HG03064 (cell line): Measurements from ENCODE around the gene POLR2A.
"Not testable (repeated sequence)": the region's sequence is repeated elsewhere in the genome, so short reads cannot be mapped to it uniquely, and the experiment has no call there.

Experiments
- ATAC-seq: cut with Tn5 transposase; IDR thresholded peaks from one replicate; pipeline ENCODE4 v1.9.1; 2021; ENCODE audit warnings: low read depth; ENCODE audit not compliant: unreplicated experiment

POLR2A gene

GRCh38 chr17:7459961-7460545 is 24.1 kb upstream of the POLR2A start:
- ATAC-seq, result no peak

- ATAC-seq, result no peak
Observed at GRCh38 chr17:7460850-7461660, 23.1 kb upstream of the POLR2A start.

GRCh38 chr17:7462474-7463371 is 21.4 kb upstream of the POLR2A start:
- ATAC-seq, result no peak

GRCh38 chr17:7463372-7463846 is 20.8 kb upstream of the POLR2A start:
- ATAC-seq, result no peak

- ATAC-seq, result no peak
Observed at GRCh38 chr17:7464081-7464480, 20.1 kb upstream of the POLR2A start.

GRCh38 chr17:7465597-7466275 is 18.4 kb upstream of the POLR2A start:
- no peak for ATAC-seq

- ATAC-seq, result no peak
Observed at GRCh38 chr17:7466318-7466638, 17.9 kb upstream of the POLR2A start.

- ATAC-seq, result no peak
Observed at GRCh38 chr17:7466639-7467341, 17.4 kb upstream of the POLR2A start.

- no peak for ATAC-seq
Observed at GRCh38 chr17:7467498-7467897, 16.7 kb upstream of the POLR2A start.

GRCh38 chr17:7468290-7468689 is 15.9 kb upstream of the POLR2A start:
- ATAC-seq, result no peak

- no peak for ATAC-seq
Observed at GRCh38 chr17:7468804-7469389, 15.3 kb upstream of the POLR2A start.

GRCh38 chr17:7469843-7470242 is 14.3 kb upstream of the POLR2A start:
- ATAC-seq, result not testable (repeated sequence)

GRCh38 chr17:7470457-7470973 is 13.7 kb upstream of the POLR2A start:
- not testable (repeated sequence) for ATAC-seq

GRCh38 chr17:7471729-7472128 is 12.4 kb upstream of the POLR2A start:
- ATAC-seq, result no peak

GRCh38 chr17:7474767-7475166 is 9.4 kb upstream of the POLR2A start:
- ATAC-seq, result not testable (repeated sequence)

GRCh38 chr17:7475764-7476422 is 8.3 kb upstream of the POLR2A start:
- no peak for ATAC-seq

- ATAC-seq, result no peak
Observed at GRCh38 chr17:7476494-7476893, 7.7 kb upstream of the POLR2A start.

GRCh38 chr17:7476951-7477350 is 7.2 kb upstream of the POLR2A start:
- no peak for ATAC-seq
